Tibial nerve (tissue), 4 donors: ENCODE data around the gene MBD5.

ENCODE experiments used
- CTCF ChIP-seq, 5 experiments: fragments of 200-600 bp in 3 of 5; fragments of 450-650 bp in 2 of 5; sonication (generic) in 3 of 5; IDR thresholded peaks; one replicate each; pipeline ENCODE4 v1.5.1; 2016 to 2019; ENCODE audit warnings: antibody characterized with exemption in 5 of 5, mild to moderate bottlenecking in 3 of 5, moderate library complexity in 2 of 5
- EP300 ChIP-seq, 2 donors: sonication (generic); formaldehyde crosslinking; IDR thresholded peaks; one replicate each; pipeline ENCODE4 v1.6.1; 2017; ENCODE audit warnings: antibody characterized with exemption in 2 of 2, mild to moderate bottlenecking in 1 of 2
- POLR2A ChIP-seq, 2 donors: fragments of 450-650 bp; IDR thresholded peaks; one replicate each; pipeline ENCODE4 v1.6.1; 2017; ENCODE audit warnings: antibody characterized with exemption in 2 of 2, mild to moderate bottlenecking in 2 of 2, moderate library complexity in 2 of 2

DNA sequence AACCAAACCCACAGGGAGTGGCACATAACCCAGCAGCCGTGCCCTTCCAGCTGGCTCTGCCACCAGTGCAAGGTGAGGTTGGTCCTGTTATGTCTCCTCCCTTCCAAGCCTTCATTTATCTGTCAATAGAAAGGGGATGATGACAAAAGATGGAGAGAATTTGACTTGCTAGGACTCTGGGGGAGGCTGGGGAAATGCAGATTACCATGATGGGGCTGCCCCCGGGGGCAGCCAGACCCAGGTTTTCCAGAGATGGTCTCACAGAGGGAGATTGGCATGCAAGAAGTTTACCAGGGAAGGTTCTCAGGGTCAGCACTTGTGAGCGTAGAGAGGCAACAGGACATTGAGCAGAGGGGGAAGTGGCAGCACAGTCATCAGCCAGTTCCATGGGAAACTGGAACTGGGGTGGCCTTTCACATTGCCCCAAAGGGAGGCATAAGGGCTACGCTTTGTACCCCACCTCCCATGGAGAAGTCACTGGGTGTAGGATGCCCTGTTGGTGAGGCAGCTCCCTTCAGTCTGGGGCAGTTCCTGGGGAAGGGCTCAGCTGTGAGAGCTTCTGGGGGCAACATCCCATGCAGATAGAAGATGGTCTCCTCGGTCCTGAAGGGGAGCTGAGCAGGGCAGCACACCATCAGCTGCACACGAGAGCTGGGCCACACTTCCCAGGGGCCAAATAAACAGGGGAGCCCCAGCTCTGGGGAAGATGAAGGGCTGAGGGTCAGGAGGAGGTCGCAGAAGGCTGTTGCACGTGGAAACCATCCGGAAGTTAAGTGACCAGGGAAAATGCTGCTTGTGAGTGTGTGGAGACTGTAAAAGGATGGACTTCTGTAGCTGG lies 505.8 kb downstream of the MBD5 start:
- TF ChIP-seq CTCF (IDR thresholded peaks at IDR 0.05): no peak
- TF ChIP-seq POLR2A (IDR thresholded peaks at IDR 0.05): no peak
- no peak for TF ChIP-seq EP300 (IDR thresholded peaks at IDR 0.05)
